Stimulated activated naive B cell treated with anti-CD40 and anti-IgM and Interleukin-4, amounts not matched to agents 10 μg/mL and 1 μg/mL and 100 μg/mL, for 72 hours (primary cell): Measurements from ENCODE around the gene CCBE1.

Experiments
- ATAC-seq, 2 donors: fragments of 150-1000 bp; cut with Tn5 transposase; replicated peaks; 2 replicates each; pipeline ENCODE4 v1.10.0; 2021; ENCODE audit warnings: moderate library complexity in 1 of 2
- DNase-seq: peaks from one replicate; pipeline ENCODE4 v3.0.0; 2021
- H3K27ac Mint-ChIP-seq: one replicate; pipeline ENCODE4 v1.8.0; 2022; ENCODE audit warnings: mild to moderate bottlenecking, mixed read lengths
- H3K27me3 Mint-ChIP-seq, 2 donors: one replicate each; pipeline ENCODE4 v1.8.0; 2022; ENCODE audit warnings: mixed read lengths in 2 of 2
- H3K36me3 Mint-ChIP-seq, 2 donors: one replicate each; pipeline ENCODE4 v1.8.0; 2022; ENCODE audit warnings: mixed read lengths in 2 of 2, mild to moderate bottlenecking in 1 of 2
- H3K4me1 Mint-ChIP-seq, 2 donors: one replicate each; pipeline ENCODE4 v1.8.0; 2022; ENCODE audit warnings: mixed read lengths in 2 of 2, mild to moderate bottlenecking in 1 of 2
- H3K4me3 Mint-ChIP-seq, 2 donors: one replicate each; pipeline ENCODE4 v1.8.0; 2022; ENCODE audit warnings: mild to moderate bottlenecking in 2 of 2, mixed read lengths in 2 of 2, moderate library complexity in 1 of 2
- H3K9me3 Mint-ChIP-seq, 2 donors: one replicate each; pipeline ENCODE4 v1.8.0; 2022; ENCODE audit warnings: mixed read lengths in 2 of 2, mild to moderate bottlenecking in 1 of 2

CCBE1 gene

GRCh38 chr18:59593291-59593717, 103.9 kb downstream of the CCBE1 start:
- no peak overlapping the region for H3K27ac Mint-ChIP-seq

GRCh38 chr18:59592624-59593023, 104.6 kb downstream of the CCBE1 start:
- Mint-ChIP-seq H3K27me3 (peaks cover 0 to 12% of the 10 kb centered on the region in 2 donors), H3K4me1 (no peaks in the 10 kb centered on the region), H3K27ac (no peak overlapping the region), H3K9me3 (peaks cover 0 to 2% of the 10 kb centered on the region in 2 donors), H3K4me3 (no peak overlapping the region), H3K36me3 (no peaks in the 10 kb centered on the region)
- no peak for ATAC-seq
- no peak for DNase-seq

More at GRCh38 chr18:59593291-59593717, 103.9 kb downstream of the CCBE1 start:
- H3K9me3 Mint-ChIP-seq: peaks cover 0 to 2% of the 10 kb centered on the region in 2 donors
- no peak overlapping the region for H3K4me3 Mint-ChIP-seq
- ATAC-seq: no peak
- H3K27me3 Mint-ChIP-seq: peaks cover 0 to 17% of the 10 kb centered on the region in 2 donors
- no peaks in the 10 kb centered on the region for H3K4me1 Mint-ChIP-seq
- no peak for DNase-seq
- H3K36me3 Mint-ChIP-seq: no peaks in the 10 kb centered on the region

- H3K27me3 Mint-ChIP-seq: peaks cover 5 to 15% of the 10 kb centered on the region in 2 donors
- no peak overlapping the region for H3K27ac Mint-ChIP-seq
- no peaks in the 10 kb centered on the region for H3K36me3 Mint-ChIP-seq
- no peaks in the 10 kb centered on the region for H3K9me3 Mint-ChIP-seq
- DNase-seq (no peak), ATAC-seq (no peak)
- H3K4me3 Mint-ChIP-seq: no peak overlapping the region
- no peaks in the 10 kb centered on the region for H3K4me1 Mint-ChIP-seq
These were observed 114.8 kb downstream of the CCBE1 start for GRCh38 chr18:59582395-59582794.

- ATAC-seq: no peak
- H3K4me1 Mint-ChIP-seq: no peaks in the 10 kb centered on the region
- no peak overlapping the region for H3K4me3 Mint-ChIP-seq
- no peaks in the 10 kb centered on the region for H3K36me3 Mint-ChIP-seq
- no peak for DNase-seq
- H3K27me3 Mint-ChIP-seq: peaks cover 6 to 12% of the 10 kb centered on the region in 2 donors
- H3K27ac Mint-ChIP-seq: no peak overlapping the region
- H3K9me3 Mint-ChIP-seq: no peaks in the 10 kb centered on the region
These were observed 117.7 kb downstream of the CCBE1 start for GRCh38 chr18:59579509-59579908.

- H3K4me3 Mint-ChIP-seq: no peak overlapping the region
- H3K27me3 Mint-ChIP-seq: peaks cover 6 to 12% of the 10 kb centered on the region in 2 donors
- no peak overlapping the region for H3K27ac Mint-ChIP-seq
- no peaks in the 10 kb centered on the region for H3K36me3 Mint-ChIP-seq
- no peaks in the 10 kb centered on the region for H3K9me3 Mint-ChIP-seq
- DNase-seq: no peak
- no peaks in the 10 kb centered on the region for H3K4me1 Mint-ChIP-seq
- no peak for ATAC-seq
These were observed 119.9 kb downstream of the CCBE1 start for GRCh38 chr18:59577386-59577655.

GRCh38 chr18:59576541-59577385, 120.5 kb downstream of the CCBE1 start:
- H3K9me3 Mint-ChIP-seq: no peaks in the 10 kb centered on the region
- H3K4me3 Mint-ChIP-seq: no peak overlapping the region
- DNase-seq (no peak), ATAC-seq (no peak)
- H3K27ac Mint-ChIP-seq: no peak overlapping the region
- no peaks in the 10 kb centered on the region for H3K4me1 Mint-ChIP-seq
- H3K27me3 Mint-ChIP-seq: peaks cover 6 to 12% of the 10 kb centered on the region in 2 donors
- no peaks in the 10 kb centered on the region for H3K36me3 Mint-ChIP-seq

- no peaks in the 10 kb centered on the region for H3K9me3 Mint-ChIP-seq
- H3K4me3 Mint-ChIP-seq: no peak overlapping the region
- ATAC-seq: no peak
- DNase-seq: no peak
- H3K4me1 Mint-ChIP-seq: no peaks in the 10 kb centered on the region
- H3K27me3 Mint-ChIP-seq: peaks cover 6 to 12% of the 10 kb centered on the region in 2 donors
- no peak overlapping the region for H3K27ac Mint-ChIP-seq
- H3K36me3 Mint-ChIP-seq: no peaks in the 10 kb centered on the region
These were observed 121.2 kb downstream of the CCBE1 start for GRCh38 chr18:59575995-59576394.

DNA sequence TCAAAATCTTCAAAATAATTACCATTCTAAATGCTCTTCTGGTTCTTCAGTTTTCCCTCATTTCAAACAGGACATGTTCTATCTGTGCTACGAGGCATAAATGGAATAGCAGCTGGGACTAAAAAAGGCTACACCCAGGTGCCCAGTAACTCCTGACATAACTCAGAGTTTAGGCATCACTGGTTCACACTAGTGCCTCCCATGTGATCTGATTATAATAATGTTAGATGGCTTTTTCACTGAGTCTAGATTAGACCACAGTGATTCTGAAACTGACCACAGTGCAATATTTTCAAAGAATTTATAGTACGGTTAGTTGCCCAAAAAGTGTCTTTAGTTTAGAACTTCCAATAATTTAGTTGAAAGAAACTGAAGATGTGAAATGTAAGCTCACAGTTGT, 123.3 kb downstream of the CCBE1 start:
- Mint-ChIP-seq H3K4me3 (no peak overlapping the region), H3K27ac (no peak overlapping the region), H3K36me3 (no peaks in the 10 kb centered on the region), H3K9me3 (no peaks in the 10 kb centered on the region), H3K27me3 (peaks cover 10 to 12% of the 10 kb centered on the region in 2 donors), H3K4me1 (peaks cover 0 to 3% of the 10 kb centered on the region in 2 donors)
- ATAC-seq: no peak
- DNase-seq: no peak

DNA sequence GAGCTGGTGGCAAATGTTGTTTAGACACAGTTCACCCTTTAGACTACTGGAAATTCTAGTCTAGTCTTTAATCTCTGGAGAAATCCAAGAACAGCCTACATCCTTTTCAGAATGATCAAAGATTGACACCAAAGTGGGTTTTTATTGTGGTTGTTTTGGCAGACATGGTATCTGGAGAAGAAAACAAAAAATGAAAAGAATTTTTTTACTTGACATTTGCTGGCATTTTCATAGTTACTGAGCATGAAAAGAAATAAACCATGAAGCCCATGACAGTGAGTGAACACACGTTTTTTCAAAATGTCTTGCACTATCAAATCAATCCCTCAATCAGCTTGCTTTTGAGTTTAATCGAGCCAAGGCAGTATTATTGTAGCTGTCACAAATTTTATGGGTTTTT, 125.3 kb downstream of the CCBE1 start:
- Mint-ChIP-seq H3K27ac (no peak overlapping the region), H3K27me3 (peaks cover 8 to 10% of the 10 kb centered on the region in 2 donors)
- no peak for DNase-seq

GRCh38 chr18:59570796-59571195, 126.4 kb downstream of the CCBE1 start:
- Mint-ChIP-seq H3K9me3 (no peaks in the 10 kb centered on the region), H3K27me3 (peaks cover 4 to 8% of the 10 kb centered on the region in 2 donors), H3K27ac (no peak overlapping the region), H3K36me3 (no peaks in the 10 kb centered on the region), H3K4me1 (peaks cover 0 to 6% of the 10 kb centered on the region in 2 donors), H3K4me3 (no peak overlapping the region)
- DNase-seq (no peak), ATAC-seq (no peak)

More for the DNA sequence above, 125.3 kb downstream of the CCBE1 start:
- Mint-ChIP-seq H3K9me3 (no peaks in the 10 kb centered on the region), H3K4me3 (no peak overlapping the region), H3K4me1 (peaks cover 0 to 6% of the 10 kb centered on the region in 2 donors), H3K36me3 (no peaks in the 10 kb centered on the region)
- no peak for ATAC-seq

DNA sequence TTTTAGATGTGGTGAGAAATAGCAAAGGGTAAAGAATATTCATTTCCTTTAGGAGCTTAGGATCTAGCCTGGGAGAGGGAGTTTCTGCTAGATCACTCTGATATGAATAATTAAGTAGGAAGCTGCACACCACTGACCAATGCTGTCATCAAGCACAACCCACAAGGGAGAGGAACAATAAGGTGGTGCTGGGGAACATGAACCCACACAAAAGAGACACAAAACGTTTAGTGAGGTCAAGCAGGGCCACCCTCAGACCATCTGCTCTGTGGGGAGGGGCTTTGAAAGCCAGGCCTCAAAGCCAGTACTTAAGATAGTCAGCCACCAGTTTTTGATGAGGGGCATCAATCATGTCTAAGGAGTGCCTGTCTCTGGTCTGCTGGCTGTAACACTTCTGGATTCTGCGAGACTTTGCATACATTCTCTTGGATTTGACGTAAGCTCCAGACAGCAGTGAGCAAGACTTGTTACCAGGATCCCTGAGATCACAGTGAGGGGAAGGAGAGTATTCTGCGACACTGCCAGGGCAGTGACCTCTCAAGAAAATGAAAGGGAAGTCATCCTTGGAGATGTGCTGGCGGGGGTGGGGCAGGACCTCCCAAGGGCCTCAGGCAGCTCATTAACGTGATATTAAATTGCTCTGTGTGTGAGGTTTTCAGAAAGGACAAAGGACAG, 127.0 kb downstream of the CCBE1 start:
- peaks cover 0 to 6% of the 10 kb centered on the region in 2 donors for H3K4me1 Mint-ChIP-seq
- no peak overlapping the region for H3K4me3 Mint-ChIP-seq
- ATAC-seq (peak in 1 of 2 donors; percentile 27), DNase-seq (no peak)
- H3K9me3 Mint-ChIP-seq: no peaks in the 10 kb centered on the region
- no peaks in the 10 kb centered on the region for H3K36me3 Mint-ChIP-seq
- peaks cover 4 to 7% of the 10 kb centered on the region in 2 donors for H3K27me3 Mint-ChIP-seq
- H3K27ac Mint-ChIP-seq: no peak overlapping the region

GRCh38 chr18:59569390-59569791, 127.8 kb downstream of the CCBE1 start:
- no peak for ATAC-seq
- peaks cover 0 to 6% of the 10 kb centered on the region in 2 donors for H3K4me1 Mint-ChIP-seq
- no peaks in the 10 kb centered on the region for H3K36me3 Mint-ChIP-seq
- no peak overlapping the region for H3K4me3 Mint-ChIP-seq
- no peaks in the 10 kb centered on the region for H3K9me3 Mint-ChIP-seq
- H3K27ac Mint-ChIP-seq: no peak overlapping the region
- peaks cover 0 to 4% of the 10 kb centered on the region in 2 donors for H3K27me3 Mint-ChIP-seq
- DNase-seq: no peak

DNA sequence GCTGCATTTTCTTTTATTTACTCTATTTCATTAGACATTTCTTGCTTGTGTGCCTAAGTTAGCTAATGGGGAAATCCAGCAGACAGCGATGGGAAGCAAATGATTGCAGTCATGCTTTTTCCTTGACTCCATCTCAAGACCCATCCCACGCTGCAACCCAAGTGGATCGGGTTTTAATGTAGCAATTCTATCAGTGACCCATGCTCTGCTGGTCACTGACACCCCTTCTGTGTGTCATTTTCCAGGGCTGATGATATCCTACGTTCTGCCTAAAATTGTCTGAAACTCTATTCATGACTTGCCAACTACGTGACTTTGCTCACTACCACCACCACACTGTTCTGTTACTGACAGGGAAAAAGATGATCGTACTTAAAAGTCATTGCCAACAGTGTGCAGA, 129.8 kb downstream of the CCBE1 start:
- no peaks in the 10 kb centered on the region for H3K9me3 Mint-ChIP-seq
- no peak overlapping the region for H3K27ac Mint-ChIP-seq
- no peak for DNase-seq
- peaks cover 0 to 6% of the 10 kb centered on the region in 2 donors for H3K4me1 Mint-ChIP-seq
- no peak overlapping the region for H3K4me3 Mint-ChIP-seq
- no peaks in the 10 kb centered on the region for H3K36me3 Mint-ChIP-seq
- H3K27me3 Mint-ChIP-seq: peaks cover 4% of the 10 kb centered on the region in 2 donors
- ATAC-seq: no peak

DNA sequence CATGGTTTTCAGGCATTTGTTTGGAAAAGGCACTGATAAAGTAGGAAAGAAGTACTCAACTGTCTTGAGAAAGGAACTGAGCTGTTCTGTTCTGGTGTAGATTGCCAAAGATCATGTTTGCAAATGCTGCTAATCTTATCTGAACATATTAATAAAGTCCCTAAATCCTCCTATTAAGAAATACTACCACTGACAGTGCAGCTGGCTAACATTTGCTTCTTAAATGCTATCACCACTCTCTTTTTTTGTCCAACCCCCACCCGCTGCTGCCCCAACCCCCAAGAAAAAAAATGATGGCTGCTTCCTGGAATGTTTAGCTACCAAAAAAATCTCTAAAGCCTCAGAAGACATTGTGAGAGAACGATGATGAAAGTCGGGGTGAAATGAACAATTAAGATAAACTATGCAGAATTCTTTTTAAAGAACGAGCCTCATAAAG, 130.7 kb downstream of the CCBE1 start:
- Mint-ChIP-seq H3K27me3 (peaks cover 4% of the 10 kb centered on the region in 2 donors), H3K4me1 (peaks cover 0 to 6% of the 10 kb centered on the region in 2 donors), H3K36me3 (no peaks in the 10 kb centered on the region), H3K9me3 (no peaks in the 10 kb centered on the region), H3K4me3 (no peak overlapping the region), H3K27ac (no peak overlapping the region)
- ATAC-seq (no peak), DNase-seq (no peak)

DNA sequence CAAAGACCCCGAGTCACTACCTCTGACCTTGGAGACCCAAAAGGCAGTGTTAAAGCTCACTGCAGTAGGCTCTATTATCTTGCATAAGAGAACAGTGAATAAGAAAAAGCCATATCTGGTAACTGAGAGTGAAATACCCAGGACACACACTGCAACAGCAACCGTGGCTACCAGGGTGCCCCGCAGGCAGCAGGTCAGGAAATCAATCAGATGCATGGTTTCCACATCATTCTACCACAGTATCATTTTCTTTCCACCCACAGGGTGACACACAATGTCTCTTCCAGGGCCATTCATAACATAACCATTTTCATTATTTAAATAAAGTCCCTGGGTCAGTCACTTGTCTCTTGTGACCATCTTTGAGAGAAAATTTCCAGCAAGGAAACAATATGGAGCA, 131.3 kb downstream of the CCBE1 start:
- Mint-ChIP-seq H3K4me1 (peaks cover 0 to 6% of the 10 kb centered on the region in 2 donors), H3K36me3 (no peaks in the 10 kb centered on the region), H3K27me3 (peaks cover 4% of the 10 kb centered on the region in 2 donors), H3K27ac (no peak overlapping the region), H3K9me3 (no peaks in the 10 kb centered on the region), H3K4me3 (no peak overlapping the region)
- ATAC-seq (peak in 1 of 2 donors; percentile 34), DNase-seq (no peak)
